Measurements from ENCODE around the gene GKN1. TPM values are rescaled to one million over a fixed set of nuclear protein-coding genes. Genes with fewer than 3 reads are reported as not detected.

Gene GKN1
- total and polyA plus RNA-seq, 2 donors (not counting 1 experiment from before 2014, with no cell fraction given) = not detected

GRCh38 chr2:69017835-69018234 is 43.4 kb downstream of the GKN1 start:
- Histone ChIP-seq H3K27ac (ENCODE audit: insufficient read depth, low read length) (no peak overlapping the region), H3K9me3 (ENCODE audit: control insufficient read depth, insufficient read depth, low read depth, low read length) (no peaks in the 10 kb centered on the region), H3K4me3 (replicated peaks in 1 of 4; ENCODE audit: control extremely low read depth in 1 of 4, insufficient read depth in 1 of 4, low read depth in 3 of 4, low read length in 4 of 4) (no peak overlapping the region), H3K4me1 (ENCODE audit: control insufficient read depth, extremely low read depth, insufficient read depth, low read length) (peaks cover 9% of the 10 kb centered on the region), H3K36me3 (ENCODE audit: control insufficient read depth, insufficient read depth, low read length) (no peaks in the 10 kb centered on the region), H4K20me1 (ENCODE audit: control insufficient read depth, extremely low read depth, insufficient read depth, low read length) (no peaks in the 10 kb centered on the region), H3K79me2 (ENCODE audit: control insufficient read depth, insufficient read depth, low read length) (peaks cover 52% of the 10 kb centered on the region), H3K4me2 (ENCODE audit: extremely low read depth, insufficient read depth, low read length) (no peak overlapping the region), H3K27me3 (ENCODE audit: control insufficient read depth, insufficient read depth, low read length) (no peaks in the 10 kb centered on the region), H3K9ac (ENCODE audit: insufficient read depth, low read length) (no peak overlapping the region), H2AFZ (ENCODE audit: low read length) (no peak overlapping the region)
- peak in 1 of 2 donors; percentile 10 for DNase-seq (ENCODE audit: low read depth in 2 of 2)
- TF ChIP-seq, protein P1, sequence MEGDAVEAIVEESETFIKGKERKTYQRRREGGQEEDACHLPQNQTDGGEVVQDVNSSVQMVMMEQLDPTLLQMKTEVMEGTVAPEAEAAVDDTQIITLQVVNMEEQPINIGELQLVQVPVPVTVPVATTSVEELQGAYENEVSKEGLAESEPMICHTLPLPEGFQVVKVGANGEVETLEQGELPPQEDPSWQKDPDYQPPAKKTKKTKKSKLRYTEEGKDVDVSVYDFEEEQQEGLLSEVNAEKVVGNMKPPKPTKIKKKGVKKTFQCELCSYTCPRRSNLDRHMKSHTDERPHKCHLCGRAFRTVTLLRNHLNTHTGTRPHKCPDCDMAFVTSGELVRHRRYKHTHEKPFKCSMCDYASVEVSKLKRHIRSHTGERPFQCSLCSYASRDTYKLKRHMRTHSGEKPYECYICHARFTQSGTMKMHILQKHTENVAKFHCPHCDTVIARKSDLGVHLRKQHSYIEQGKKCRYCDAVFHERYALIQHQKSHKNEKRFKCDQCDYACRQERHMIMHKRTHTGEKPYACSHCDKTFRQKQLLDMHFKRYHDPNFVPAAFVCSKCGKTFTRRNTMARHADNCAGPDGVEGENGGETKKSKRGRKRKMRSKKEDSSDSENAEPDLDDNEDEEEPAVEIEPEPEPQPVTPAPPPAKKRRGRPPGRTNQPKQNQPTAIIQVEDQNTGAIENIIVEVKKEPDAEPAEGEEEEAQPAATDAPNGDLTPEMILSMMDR (conservative IDR thresholded peaks at IDR 0.05 in 1 of 2, IDR thresholded peaks at IDR 0.05 in 1 of 2; ENCODE audit: low read depth in 1 of 2, low read length in 2 of 2) = no peak
- no peak for TF ChIP-seq EZH2 (IDR thresholded peaks at IDR 0.05; ENCODE audit: low read length, missing control alignments)

- H4K20me1 ChIP-seq (ENCODE audit: control insufficient read depth, extremely low read depth, insufficient read depth, low read length) = no peaks in the 10 kb centered on the region
- H3K9me3 ChIP-seq (ENCODE audit: control insufficient read depth, insufficient read depth, low read depth, low read length) = no peaks in the 10 kb centered on the region
- peaks cover 9% of the 10 kb centered on the region for H3K4me1 ChIP-seq (ENCODE audit: control insufficient read depth, extremely low read depth, insufficient read depth, low read length)
- no peaks in the 10 kb centered on the region for H3K36me3 ChIP-seq (ENCODE audit: control insufficient read depth, insufficient read depth, low read length)
- H2AFZ ChIP-seq (ENCODE audit: low read length) = no peak overlapping the region
- H3K4me2 ChIP-seq (ENCODE audit: extremely low read depth, insufficient read depth, low read length) = no peak overlapping the region
- no peak for DNase-seq (ENCODE audit: low read depth in 2 of 2)
- H3K79me2 ChIP-seq (ENCODE audit: control insufficient read depth, insufficient read depth, low read length) = peaks cover 59% of the 10 kb centered on the region
- H3K27me3 ChIP-seq (ENCODE audit: control insufficient read depth, insufficient read depth, low read length) = no peaks in the 10 kb centered on the region
- H3K4me3 ChIP-seq (replicated peaks in 1 of 4; ENCODE audit: control extremely low read depth in 1 of 4, insufficient read depth in 1 of 4, low read depth in 3 of 4, low read length in 4 of 4) = no peak overlapping the region
- H3K27ac ChIP-seq (ENCODE audit: insufficient read depth, low read length) = no peak overlapping the region
- no peak overlapping the region for H3K9ac ChIP-seq (ENCODE audit: insufficient read depth, low read length)
- no peak for TF ChIP-seq EZH2 (IDR thresholded peaks at IDR 0.05; ENCODE audit: low read length, missing control alignments)
- TF ChIP-seq, protein P1 (conservative IDR thresholded peaks at IDR 0.05 in 1 of 2, IDR thresholded peaks at IDR 0.05 in 1 of 2; ENCODE audit: low read depth in 1 of 2, low read length in 2 of 2) = no peak
These were observed 44.3 kb downstream of the GKN1 start for GRCh38 chr2:69018678-69019095.

GRCh38 chr2:69020496-69021426 is 46.3 kb downstream of the GKN1 start:
- DNase-seq (ENCODE audit: low read depth in 2 of 2) = no peak
- H3K4me3 ChIP-seq (replicated peaks in 1 of 4; ENCODE audit: control extremely low read depth in 1 of 4, insufficient read depth in 1 of 4, low read depth in 3 of 4, low read length in 4 of 4) = no peak overlapping the region
- H4K20me1 ChIP-seq (ENCODE audit: control insufficient read depth, extremely low read depth, insufficient read depth, low read length) = no peaks in the 10 kb centered on the region
- H2AFZ ChIP-seq (ENCODE audit: low read length) = no peak overlapping the region
- H3K9ac ChIP-seq (ENCODE audit: insufficient read depth, low read length) = no peak overlapping the region
- H3K27me3 ChIP-seq (ENCODE audit: control insufficient read depth, insufficient read depth, low read length) = no peaks in the 10 kb centered on the region
- H3K36me3 ChIP-seq (ENCODE audit: control insufficient read depth, insufficient read depth, low read length) = no peaks in the 10 kb centered on the region
- H3K4me1 ChIP-seq (ENCODE audit: control insufficient read depth, extremely low read depth, insufficient read depth, low read length) = peaks cover 9% of the 10 kb centered on the region
- TF ChIP-seq EZH2 (IDR thresholded peaks at IDR 0.05; ENCODE audit: low read length, missing control alignments) = no peak
- TF ChIP-seq, protein P1 (conservative IDR thresholded peaks at IDR 0.05 in 1 of 2, IDR thresholded peaks at IDR 0.05 in 1 of 2; ENCODE audit: low read depth in 1 of 2, low read length in 2 of 2) = no peak
- H3K27ac ChIP-seq (ENCODE audit: insufficient read depth, low read length) = no peak overlapping the region
- no peaks in the 10 kb centered on the region for H3K9me3 ChIP-seq (ENCODE audit: control insufficient read depth, insufficient read depth, low read depth, low read length)
- H3K4me2 ChIP-seq (ENCODE audit: extremely low read depth, insufficient read depth, low read length) = no peak overlapping the region
- peaks cover 50% of the 10 kb centered on the region for H3K79me2 ChIP-seq (ENCODE audit: control insufficient read depth, insufficient read depth, low read length)

All from fibroblast of lung (primary cell).